ENCODE results near the gene AGAP5.

Gene AGAP5

GRCh38 chr10:73650537-73651331 is 47.2 kb downstream of the AGAP5 start:
- DNase-seq: no peak

GRCh38 chr10:73649876-73650536 is 47.9 kb downstream of the AGAP5 start:
- DNase-seq: no peak

- DNase-seq: no peak
Measured at GRCh38 chr10:73648975-73649829, 48.7 kb downstream of the AGAP5 start.

- DNase-seq: no peak
Measured at GRCh38 chr10:73647875-73648651, 49.8 kb downstream of the AGAP5 start.

- no peak for DNase-seq
Measured at GRCh38 chr10:73647211-73647874, 50.6 kb downstream of the AGAP5 start.

GRCh38 chr10:73646598-73647041 is 51.3 kb downstream of the AGAP5 start:
- DNase-seq: no peak

- DNase-seq: no peak
Measured at GRCh38 chr10:73645251-73645650, 52.7 kb downstream of the AGAP5 start.

GRCh38 chr10:73644767-73645166 is 53.1 kb downstream of the AGAP5 start:
- no peak for DNase-seq

- peak; percentile 75 for DNase-seq
Measured at GRCh38 chr10:73644015-73644743, 53.7 kb downstream of the AGAP5 start.

GRCh38 chr10:73643362-73643761 is 54.5 kb downstream of the AGAP5 start:
- DNase-seq: no peak

- DNase-seq: no peak
Measured at GRCh38 chr10:73641328-73642060, 56.4 kb downstream of the AGAP5 start, which contains the start of gene MYOZ1. Gene MYOZ1, minus strand, starts transcription at chr10:73641474. Its CDS starts 1,457 bp downstream, at chr10:73640017.

- no peak for DNase-seq
Measured at GRCh38 chr10:73639286-73639685, 58.6 kb downstream of the AGAP5 start.

GRCh38 chr10:73635781-73636180 is 62.1 kb downstream of the AGAP5 start:
- no peak for DNase-seq

GRCh38 chr10:73634421-73634820 is 63.5 kb downstream of the AGAP5 start:
- no peak for DNase-seq

- DNase-seq: no peak
Measured at GRCh38 chr10:73629165-73629564, 68.7 kb downstream of the AGAP5 start.

GRCh38 chr10:73628405-73628804 is 69.5 kb downstream of the AGAP5 start:
- no peak for DNase-seq

GRCh38 chr10:73627300-73627699 is 70.6 kb downstream of the AGAP5 start:
- DNase-seq: no peak

GRCh38 chr10:73625884-73626752 is 71.8 kb downstream of the AGAP5 start:
- peak; percentile 86 for DNase-seq
